Measurements from ENCODE around the gene ELMO1.

- TF ChIP-seq CTCF (conservative IDR thresholded peaks at IDR 0.05; ENCODE audit: low read depth, low read length): no peak
- no peak for TF ChIP-seq EZH2 (IDR thresholded peaks at IDR 0.05; ENCODE audit: borderline replicate concordance, low read depth, low read length, poor library complexity, severe bottlenecking)
These were observed 365.2 kb downstream of the ELMO1 start for GRCh38 chr7:37083311-37084096.

All from A673 (cell line).